Measurements from ENCODE around the gene LIN28B. TPM values are rescaled to one million over a fixed set of nuclear protein-coding genes. Genes with fewer than 3 reads are reported as not detected.

The LIN28B gene
- total and polyA plus RNA-seq, 2 of the 4 experiments (the other 2 are of a cell fraction), result not detected

DNA sequence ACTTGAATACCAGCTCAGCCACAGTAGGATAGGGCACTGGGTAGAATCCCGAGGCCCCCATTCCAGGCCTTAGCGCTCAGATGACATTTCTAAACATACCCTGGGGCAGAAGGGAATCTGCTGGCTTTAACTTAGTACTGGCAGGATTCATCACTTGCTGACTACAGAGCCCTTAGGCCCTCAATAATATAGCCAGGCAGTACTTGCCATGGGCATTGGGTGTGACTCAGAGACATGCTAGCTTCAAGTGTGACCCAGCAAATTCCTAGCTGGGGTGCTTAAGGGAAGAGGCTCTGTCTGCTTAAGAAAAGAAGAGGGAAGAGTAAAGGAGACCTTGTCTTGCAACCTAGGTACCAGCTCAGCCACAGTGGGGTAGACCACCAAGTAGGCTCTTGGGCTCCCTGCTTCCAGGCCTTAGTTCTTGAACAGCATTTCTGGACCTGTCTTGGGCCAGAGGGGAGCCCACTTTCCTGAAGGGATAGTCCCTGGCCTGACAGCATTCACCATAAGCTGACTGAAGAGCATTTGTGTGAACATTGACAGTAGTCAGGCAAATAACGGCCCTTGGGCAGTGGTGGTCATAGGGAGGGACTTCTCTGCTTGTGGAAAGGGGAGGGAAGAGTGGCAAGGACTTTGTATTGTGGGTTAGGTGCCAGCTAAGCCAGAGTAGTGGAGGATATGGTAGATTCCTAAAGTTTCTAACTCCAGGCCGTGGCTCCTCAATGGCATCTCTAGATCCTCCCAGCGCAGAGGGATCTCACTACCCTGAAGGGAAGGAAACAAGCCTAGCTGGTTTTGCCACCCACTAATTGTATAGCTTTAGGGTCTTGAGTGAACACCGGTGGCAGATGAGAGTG lies 48.6 kb upstream of the LIN28B start (continued):
- TF ChIP-seq, protein P1, sequence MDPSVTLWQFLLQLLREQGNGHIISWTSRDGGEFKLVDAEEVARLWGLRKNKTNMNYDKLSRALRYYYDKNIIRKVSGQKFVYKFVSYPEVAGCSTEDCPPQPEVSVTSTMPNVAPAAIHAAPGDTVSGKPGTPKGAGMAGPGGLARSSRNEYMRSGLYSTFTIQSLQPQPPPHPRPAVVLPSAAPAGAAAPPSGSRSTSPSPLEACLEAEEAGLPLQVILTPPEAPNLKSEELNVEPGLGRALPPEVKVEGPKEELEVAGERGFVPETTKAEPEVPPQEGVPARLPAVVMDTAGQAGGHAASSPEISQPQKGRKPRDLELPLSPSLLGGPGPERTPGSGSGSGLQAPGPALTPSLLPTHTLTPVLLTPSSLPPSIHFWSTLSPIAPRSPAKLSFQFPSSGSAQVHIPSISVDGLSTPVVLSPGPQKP (IDR thresholded peaks at IDR 0.05; ENCODE audit: borderline replicate concordance, low read depth, low read length), result no peak

DNA sequence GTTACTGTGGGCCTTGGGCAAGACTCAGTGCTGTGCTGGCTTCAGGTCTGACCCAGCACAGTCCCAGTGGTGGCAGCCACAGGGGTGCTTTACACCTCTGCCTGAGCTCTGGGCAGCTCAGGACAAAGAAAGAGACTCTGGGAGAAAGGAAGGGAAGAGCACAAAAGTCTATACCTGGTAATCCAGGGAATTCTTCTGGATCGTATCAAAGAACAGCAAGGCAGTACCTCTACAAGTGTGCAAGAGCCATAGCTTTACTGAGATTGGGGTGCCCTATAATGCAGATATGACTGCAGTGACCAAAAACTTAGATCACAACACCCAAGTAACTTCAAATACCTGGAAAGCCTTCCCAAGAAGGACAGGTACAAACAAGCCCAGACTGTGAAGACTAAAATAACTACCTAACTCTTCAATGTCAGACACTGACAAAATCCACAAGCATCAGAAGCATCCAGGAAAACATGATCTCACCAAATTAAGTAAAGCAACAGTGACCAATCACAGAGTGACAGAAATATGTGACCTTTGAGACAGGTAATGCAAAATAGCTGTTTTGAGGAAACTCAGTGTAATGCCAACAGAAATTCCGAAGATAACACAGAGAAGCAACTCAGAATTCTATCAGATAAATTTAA lies 47.9 kb upstream of the LIN28B start:
- Histone ChIP-seq H2BK20ac (ENCODE audit: low read depth, low read length) (no peak overlapping the region), H2AFZ (replicated peaks; ENCODE audit: low read length, poor library complexity) (no peak overlapping the region), H3K56ac (ENCODE audit: extremely low read depth, insufficient read depth, low read length) (no peak overlapping the region), H3K14ac (replicated peaks; ENCODE audit: low read depth, low read length) (no peak overlapping the region), H2AK5ac (ENCODE audit: low read depth, low read length) (no peak overlapping the region), H2BK15ac (ENCODE audit: low read depth, low read length) (no peak overlapping the region), H4K8ac (ENCODE audit: low read depth in 2 of 2, low read length in 2 of 2) (no peak overlapping the region), H3K9me3 (ENCODE audit: control insufficient read depth, insufficient read depth, low read length) (no peaks in the 10 kb centered on the region), H3K23ac (ENCODE audit: low read depth, low read length) (no peak overlapping the region), H3K9ac (ENCODE audit: low read depth, low read length) (no peak overlapping the region), H3K9me1 (ENCODE audit: insufficient read depth, low read length) (no peaks in the 10 kb centered on the region), H4K20me1 (ENCODE audit: insufficient read depth, low read length) (no peaks in the 10 kb centered on the region), H3K4ac (ENCODE audit: low read depth, low read length) (no peak overlapping the region), H3K27ac (ENCODE audit: insufficient read depth, low read length) (no peak overlapping the region), H3K4me3 (ENCODE audit: insufficient read depth, low read depth, low read length) (no peak overlapping the region), H3K4me2 (ENCODE audit: low read depth, low read length) (no peak overlapping the region), H3K79me1 (ENCODE audit: low read depth in 1 of 2, low read length in 2 of 2) (no peaks in the 10 kb centered on the region), H4K5ac (ENCODE audit: low read depth, low read length) (no peak overlapping the region), H4K91ac (ENCODE audit: insufficient read depth, low read depth, low read length) (no peak overlapping the region), H2AK9ac (replicated peaks; ENCODE audit: low read depth, low read length, poor library complexity) (no peak overlapping the region), H3K27me3 (ENCODE audit: control insufficient read depth, insufficient read depth, low read length) (no peaks in the 10 kb centered on the region), H2BK5ac (ENCODE audit: low read depth, low read length, poor library complexity, severe bottlenecking) (no peak overlapping the region), H3K36me3 (ENCODE audit: control insufficient read depth, insufficient read depth, low read length) (no peaks in the 10 kb centered on the region), H3K18ac (ENCODE audit: low read depth, low read length) (no peak overlapping the region), H2BK120ac (ENCODE audit: low read depth, low read length) (no peak overlapping the region), H3K4me1 (ENCODE audit: control insufficient read depth, insufficient read depth, low read length) (no peaks in the 10 kb centered on the region)
- DNase-seq, result no peak
- CTCF ChIA-PET, result no interaction called here
- intact Hi-C loops (cut with micrococcal nuclease), result no loop called here
- in situ Hi-C loops (cut with MboI; ENCODE audit: low sequenced_read_pairs), result no loop called here
- POLR2A ChIA-PET (ENCODE audit: unreplicated experiment), result no interaction called here
- no CpG with 5 or more reads among the region's 2 CpGs for WGBS, 2 experiments (ENCODE audit: extremely low coverage in 2 of 2, insufficient read length in 1 of 2)
- dilution Hi-C loops (cut with HindIII; ENCODE audit: low sequenced_read_pairs, unreplicated experiment), result no loop called here
- no peak for ATAC-seq (ENCODE audit: low read depth)
- BruUV-seq (replicated peaks), result no TSS peak
- no peak for TF ChIP-seq MXI1 (IDR thresholded peaks at IDR 0.05; ENCODE audit: borderline replicate concordance, low read depth, low read length)
- TF ChIP-seq, protein P2, sequence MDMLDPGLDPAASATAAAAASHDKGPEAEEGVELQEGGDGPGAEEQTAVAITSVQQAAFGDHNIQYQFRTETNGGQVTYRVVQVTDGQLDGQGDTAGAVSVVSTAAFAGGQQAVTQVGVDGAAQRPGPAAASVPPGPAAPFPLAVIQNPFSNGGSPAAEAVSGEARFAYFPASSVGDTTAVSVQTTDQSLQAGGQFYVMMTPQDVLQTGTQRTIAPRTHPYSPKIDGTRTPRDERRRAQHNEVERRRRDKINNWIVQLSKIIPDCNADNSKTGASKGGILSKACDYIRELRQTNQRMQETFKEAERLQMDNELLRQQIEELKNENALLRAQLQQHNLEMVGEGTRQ (IDR thresholded peaks at IDR 0.05; ENCODE audit: low read depth, low read length), result no peak
- no peak for TF ChIP-seq MAFK (IDR thresholded peaks at IDR 0.05; ENCODE audit: low read depth, low read length)
- no peak for TF ChIP-seq RAD21 (IDR thresholded peaks at IDR 0.05; ENCODE audit: low read length)
- TF ChIP-seq RCOR1 (IDR thresholded peaks at IDR 0.05; ENCODE audit: insufficient replicate concordance, low read length), result no peak
- no peak for TF ChIP-seq BHLHE40 (IDR thresholded peaks at IDR 0.05; ENCODE audit: low read depth, low read length)
- no peak for TF ChIP-seq MAZ (IDR thresholded peaks at IDR 0.05; ENCODE audit: borderline replicate concordance, low read depth, low read length)
- no peak for TF ChIP-seq SMC3 (IDR thresholded peaks at IDR 0.05; ENCODE audit: low read depth, low read length)
- no peak for TF ChIP-seq NFE2L2 (IDR thresholded peaks at IDR 0.05; ENCODE audit: low read depth, low read length)
- no peak for TF ChIP-seq POLR2A (IDR thresholded peaks at IDR 0.05; ENCODE audit: low read depth, low read length)
- TF ChIP-seq FOS (IDR thresholded peaks at IDR 0.05; ENCODE audit: low read depth, low read length), result no peak
- TF ChIP-seq CHD1 (IDR thresholded peaks at IDR 0.05; ENCODE audit: low read depth, low read length), result no peak
- TF ChIP-seq, protein P1 (IDR thresholded peaks at IDR 0.05; ENCODE audit: borderline replicate concordance, low read depth, low read length), result no peak
